Caco-2 (cell line): ENCODE results near the gene CTNNA2. TPM values are rescaled to one million over a fixed set of nuclear protein-coding genes. Genes with fewer than 3 reads are reported as not detected.

Experiments
- BruUV-seq: library from RNA; stranded (reverse); fragments of 400-500 nt; replicated peaks from 2 replicates; lab custom pipeline; 2021; lab: Mats Ljungman, UMichigan
- CTCF ChIA-PET: fragments of 300-600 bp; sonication (Branson Sonifier 250); formaldehyde crosslinking; loops from one replicate; lab custom pipeline; 2022; ENCODE audit warnings: antibody characterized with exemption; lab: Charles Lee
- POLR2A ChIA-PET: fragments of 300-600 bp; sonication (Branson Sonifier 250); formaldehyde crosslinking; loops from one replicate; lab custom pipeline; 2022; ENCODE audit warnings: antibody characterized with exemption; lab: Charles Lee
- DNase-seq, 2 experiments: peaks; one replicate each; pipeline versions ENCODE4 v3.0.0 to v3.0.0-alpha.2; 2020 to 2022
- H3K27me3 ChIP-seq: replicated peaks from 2 replicates; pipeline ENCODE4 v1.6.0; 2011; ENCODE audit warnings: low read length; ENCODE audit not compliant: control insufficient read depth, insufficient read depth
- H3K36me3 ChIP-seq: 2 replicates; pipeline ENCODE4 v1.5.1; 2011; ENCODE audit warnings: low read length; ENCODE audit not compliant: control insufficient read depth, insufficient read depth
- H3K4me1 ChIP-seq: fragments of 250-450 bp; sonication (Bioruptor Pico); 2 replicates; pipeline ENCODE4 v1.5.1; 2020; ENCODE audit warnings: mild to moderate bottlenecking
- H3K4me3 ChIP-seq: 2 replicates; pipeline ENCODE4 v1.5.1; 2011; ENCODE audit warnings: low read depth, mild to moderate bottlenecking, control low read depth, low read length
- H3K9me3 ChIP-seq: fragments of 250-450 bp; sonication (Bioruptor Pico); 2 replicates; pipeline ENCODE4 v1.5.1; 2020; ENCODE audit warnings: mild to moderate bottlenecking, moderate library complexity
- H3K27ac Mint-ChIP-seq: one replicate; pipeline ENCODE4 v1.8.0; 2022; ENCODE audit warnings: mixed read lengths; ENCODE audit not compliant: unreplicated experiment
- H3K27me3 Mint-ChIP-seq: one replicate; pipeline ENCODE4 v1.8.0; 2022; ENCODE audit warnings: mixed read lengths; ENCODE audit not compliant: insufficient read depth, unreplicated experiment
- H3K36me3 Mint-ChIP-seq: one replicate; pipeline ENCODE4 v1.8.0; 2022; ENCODE audit warnings: mild to moderate bottlenecking, mixed read lengths; ENCODE audit not compliant: insufficient read depth, unreplicated experiment
- H3K4me1 Mint-ChIP-seq: one replicate; pipeline ENCODE4 v1.8.0; 2022; ENCODE audit warnings: low read depth, mixed read lengths; ENCODE audit not compliant: unreplicated experiment
- H3K4me3 Mint-ChIP-seq: one replicate; pipeline ENCODE4 v1.8.0; 2022; ENCODE audit warnings: mild to moderate bottlenecking, moderate library complexity, mixed read lengths; ENCODE audit not compliant: unreplicated experiment
- H3K9me3 Mint-ChIP-seq: one replicate; pipeline ENCODE4 v1.8.0; 2022; ENCODE audit warnings: mixed read lengths; ENCODE audit not compliant: unreplicated experiment
- CTCF ChIP-seq, 2 experiments: fragments of 200-600 bp in 1 of 2; IDR thresholded peaks; 1 replicate in 1 of 2; 2 replicates in 1 of 2; pipeline versions ENCODE4 v1.5.1 to v1.8.0; 2011 to 2022; ENCODE audit warnings: antibody characterized with exemption in 1 of 2, control low read depth in 1 of 2, inconsistent platforms in 1 of 2, low read depth in 1 of 2, low read length in 1 of 2, mild to moderate bottlenecking in 1 of 2, moderate library complexity in 1 of 2; ENCODE audit not compliant: insufficient read depth in 1 of 2, severe bottlenecking in 1 of 2, unreplicated experiment in 1 of 2
- intact Hi-C: fragments of 100-400 bp; cut with micrococcal nuclease; formaldehyde crosslinking; loops from one replicate; pipeline ENCODE4 v1.10.0; 2022; ENCODE audit not compliant: unreplicated experiment
- total RNA-seq: library from RNA; stranded (reverse); gene quantifications from 2 replicates; pipeline ENCODE4 v1.2.3, GENCODE V29; 2022

CTNNA2 gene
- total RNA-seq, 1 experiment from 2014 or later: not detected

DNA sequence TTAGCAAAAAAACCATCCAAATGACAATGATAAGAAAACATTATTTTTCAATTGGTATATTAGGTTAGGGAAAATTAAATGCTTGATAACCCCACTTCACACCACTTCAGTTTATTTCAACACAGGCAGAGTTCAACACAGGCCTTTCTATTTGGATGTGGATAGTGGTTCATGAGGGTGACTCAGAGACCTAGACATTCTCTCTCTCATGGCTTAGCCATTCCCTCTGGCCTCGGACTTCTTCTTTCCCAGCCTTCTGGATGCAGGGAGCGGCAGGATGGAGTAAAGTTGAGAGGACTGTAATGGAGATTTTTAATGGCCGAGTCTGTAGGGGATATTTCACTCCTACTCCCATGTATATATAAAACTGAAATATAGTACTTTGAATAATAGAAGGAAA is 109.7 kb downstream of the CTNNA2 start:
- Mint-ChIP-seq H3K27me3 (peaks cover 10% of the 10 kb centered on the region), H3K4me3 (no peak overlapping the region), H3K4me1 (no peaks in the 10 kb centered on the region), H3K36me3 (no peaks in the 10 kb centered on the region), H3K27ac (no peak overlapping the region), H3K9me3 (no peaks in the 10 kb centered on the region)
- intact Hi-C loops: no loop called here
- DNase-seq: no peak
- H3K9me3 ChIP-seq: no peaks in the 10 kb centered on the region
- no peaks in the 10 kb centered on the region for H3K36me3 ChIP-seq
- ChIA-PET POLR2A (no interaction called here), CTCF (no interaction called here)
- H3K4me3 ChIP-seq: no peak overlapping the region
- TF ChIP-seq CTCF (IDR thresholded peaks at IDR 0.05; ENCODE audit: insufficient read depth in 1 of 2, low read depth in 1 of 2, low read length in 1 of 2, severe bottlenecking in 1 of 2, unreplicated experiment in 1 of 2): no peak
- no peaks in the 10 kb centered on the region for H3K4me1 ChIP-seq
- H3K27me3 ChIP-seq: no peaks in the 10 kb centered on the region
- BruUV-seq: no TSS peak

- 0 out of 2 replicates have a peak, but pooled peaks cover 4% of the 10 kb centered on the region for H3K4me1 ChIP-seq
- Mint-ChIP-seq H3K27me3 (peaks cover 7% of the 10 kb centered on the region), H3K9me3 (no peaks in the 10 kb centered on the region), H3K36me3 (no peaks in the 10 kb centered on the region), H3K4me3 (no peak overlapping the region), H3K4me1 (no peaks in the 10 kb centered on the region), H3K27ac (no peak overlapping the region)
- H3K9me3 ChIP-seq: no peaks in the 10 kb centered on the region
- TF ChIP-seq CTCF (IDR thresholded peaks at IDR 0.05; ENCODE audit: insufficient read depth in 1 of 2, low read depth in 1 of 2, low read length in 1 of 2, severe bottlenecking in 1 of 2, unreplicated experiment in 1 of 2): no peak
- BruUV-seq: no TSS peak
- H3K4me3 ChIP-seq: no peak overlapping the region
- ChIA-PET CTCF (no interaction called here), POLR2A (no interaction called here)
- intact Hi-C loops: no loop called here
- no peaks in the 10 kb centered on the region for H3K27me3 ChIP-seq
- no peaks in the 10 kb centered on the region for H3K36me3 ChIP-seq
- DNase-seq: no peak
Observed at GRCh38 chr2:79627237-79627636, 114.4 kb downstream of the CTNNA2 start.

DNA sequence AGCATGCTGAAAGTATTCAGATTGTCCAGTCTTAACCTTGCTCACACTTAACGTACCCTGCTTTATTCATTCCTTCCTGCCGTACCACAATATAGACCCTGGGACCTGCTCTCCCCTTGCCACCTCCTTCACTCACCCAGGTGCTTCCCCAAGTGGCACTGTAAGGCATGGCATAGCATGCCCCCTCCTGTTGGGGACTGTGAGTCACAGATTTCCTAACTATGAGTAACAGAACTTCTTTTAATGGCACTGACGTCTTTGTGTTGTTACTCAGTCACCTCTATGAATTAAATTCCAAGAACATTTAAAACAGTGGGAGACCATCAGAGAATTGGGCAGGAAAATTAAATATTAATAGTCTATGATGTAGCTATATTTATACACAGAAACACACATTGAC is 117.2 kb downstream of the CTNNA2 start:
- POLR2A ChIA-PET: no interaction called here
- Mint-ChIP-seq H3K9me3 (no peaks in the 10 kb centered on the region), H3K27me3 (peaks cover 10% of the 10 kb centered on the region), H3K4me1 (no peaks in the 10 kb centered on the region), H3K27ac (no peak overlapping the region), H3K4me3 (no peak overlapping the region), H3K36me3 (no peaks in the 10 kb centered on the region)
- no TSS peak for BruUV-seq
- no peaks in the 10 kb centered on the region for H3K9me3 ChIP-seq
- H3K36me3 ChIP-seq: no peaks in the 10 kb centered on the region
- 0 out of 2 replicates have a peak, but pooled peaks cover 4% of the 10 kb centered on the region for H3K4me1 ChIP-seq
- CTCF ChIA-PET: no interaction called here
- no peak for TF ChIP-seq CTCF (IDR thresholded peaks at IDR 0.05; ENCODE audit: insufficient read depth in 1 of 2, low read depth in 1 of 2, low read length in 1 of 2, severe bottlenecking in 1 of 2, unreplicated experiment in 1 of 2)
- no peak overlapping the region for H3K4me3 ChIP-seq
- intact Hi-C loops: no loop called here
- H3K27me3 ChIP-seq: no peaks in the 10 kb centered on the region
- no peak for DNase-seq
